ENCODE data around the gene GRM5.
"Not testable (repeated sequence)": the region's sequence is repeated elsewhere in the genome, so short reads cannot be mapped to it uniquely, and the experiment has no call there.

The GRM5 gene

DNA sequence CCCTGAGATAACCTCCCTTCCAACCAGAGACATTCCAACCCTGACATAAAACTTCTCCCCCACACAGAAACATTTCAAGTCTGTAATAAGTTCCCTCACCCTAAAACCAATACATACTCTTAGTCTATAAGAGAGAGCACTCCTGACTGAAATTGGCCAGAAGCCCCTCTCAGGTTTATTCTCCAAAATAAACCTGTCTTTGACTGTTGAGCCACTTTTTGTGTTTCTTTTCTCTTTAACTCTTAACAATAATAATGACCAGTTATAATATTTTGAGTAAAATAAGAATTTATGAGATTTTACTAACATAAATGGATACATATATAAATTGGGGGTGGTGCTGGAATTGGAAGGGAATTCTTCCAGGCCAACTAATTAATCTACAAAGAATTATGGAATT is 93.6 kb downstream of the GRM5 start:
- DNase-seq (ENCODE audit: low read depth): no peak

- not testable (repeated sequence) for DNase-seq (ENCODE audit: low read depth)
Measured at GRCh38 chr11:88961621-88962020, 104.2 kb downstream of the GRM5 start.

GRCh38 chr11:88959857-88960256 is 105.9 kb downstream of the GRM5 start:
- DNase-seq (ENCODE audit: low read depth): not testable (repeated sequence)

- no peak for DNase-seq (ENCODE audit: low read depth)
Measured at GRCh38 chr11:88950975-88951374, 114.8 kb downstream of the GRM5 start.

- DNase-seq (ENCODE audit: low read depth): not testable (repeated sequence)
Measured at GRCh38 chr11:88948908-88949307, 116.9 kb downstream of the GRM5 start.

- DNase-seq (ENCODE audit: low read depth): not testable (repeated sequence)
Measured at GRCh38 chr11:88947843-88948572, 117.8 kb downstream of the GRM5 start.

GRCh38 chr11:88929665-88930064 is 136.1 kb downstream of the GRM5 start:
- DNase-seq (ENCODE audit: low read depth): not testable (repeated sequence)

- DNase-seq (ENCODE audit: low read depth): not testable (repeated sequence)
Measured at GRCh38 chr11:88917065-88917464, 148.7 kb downstream of the GRM5 start.

- DNase-seq (ENCODE audit: low read depth): no peak
Measured at GRCh38 chr11:88909500-88909899, 156.3 kb downstream of the GRM5 start.

GRCh38 chr11:88901436-88901835 is 164.3 kb downstream of the GRM5 start:
- DNase-seq (ENCODE audit: low read depth): not testable (repeated sequence)

- not testable (repeated sequence) for DNase-seq (ENCODE audit: low read depth)
Measured at GRCh38 chr11:88888855-88889254, 176.9 kb downstream of the GRM5 start.

DNA sequence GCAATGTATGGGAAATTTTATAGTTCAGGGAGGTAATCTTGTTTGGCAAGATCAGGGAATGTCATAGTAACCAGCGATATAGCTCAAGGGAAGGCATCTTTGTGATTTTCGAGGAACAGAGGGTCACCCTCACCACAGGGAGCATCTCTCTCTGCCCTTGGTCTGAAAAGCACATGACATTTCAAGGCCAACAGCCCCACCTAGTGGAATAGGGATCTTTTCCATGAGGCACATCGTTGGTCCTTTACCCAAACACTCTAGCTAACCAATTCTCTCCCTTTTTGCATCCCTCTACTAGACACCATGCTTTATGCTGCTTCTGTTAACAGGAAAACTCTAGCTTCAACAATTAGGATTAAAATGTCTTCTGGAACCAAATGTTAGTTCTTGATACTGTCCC is 179.0 kb downstream of the GRM5 start:
- peak; percentile 72 for DNase-seq (ENCODE audit: low read depth)

DNA sequence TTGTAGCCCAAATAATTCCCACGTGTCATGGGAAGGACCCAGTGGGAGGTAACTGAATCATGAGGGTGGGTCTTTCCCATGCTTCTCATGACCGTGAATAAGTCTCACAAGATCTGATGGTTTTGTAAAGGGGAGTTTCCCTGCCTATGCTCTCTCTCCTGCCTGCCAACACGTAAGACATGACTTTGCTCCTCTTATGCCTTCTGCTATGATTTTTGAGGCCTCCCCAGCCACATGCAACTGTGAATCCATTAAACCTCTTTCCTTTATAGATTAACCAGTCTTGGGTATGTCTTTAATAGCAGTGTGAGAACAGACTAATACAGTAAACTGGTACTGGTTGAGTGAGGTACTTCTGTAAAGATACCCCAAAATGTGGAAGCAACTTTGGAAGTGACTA is 183.0 kb downstream of the GRM5 start:
- DNase-seq (ENCODE audit: low read depth): not testable (repeated sequence)

DNA sequence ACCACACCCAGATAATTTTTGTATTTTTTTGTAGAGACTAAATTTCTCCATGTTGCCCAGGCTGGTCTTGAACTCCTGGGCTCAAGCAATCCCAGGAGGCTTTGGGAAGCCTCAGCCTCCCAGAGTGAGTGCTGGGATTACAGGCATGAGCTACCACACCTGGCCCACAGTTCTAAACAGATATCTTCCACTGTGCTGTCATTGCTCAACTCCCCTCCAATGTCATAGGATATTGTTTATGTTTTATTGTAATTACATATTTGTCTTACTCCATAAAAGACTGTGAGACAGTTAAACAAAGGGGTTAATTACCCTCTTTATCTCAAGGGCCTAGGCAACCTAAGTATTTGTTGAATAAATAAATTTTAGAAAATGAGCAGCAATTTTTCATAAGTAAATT is 204.2 kb downstream of the GRM5 start:
- no peak for DNase-seq (ENCODE audit: low read depth)

DNA sequence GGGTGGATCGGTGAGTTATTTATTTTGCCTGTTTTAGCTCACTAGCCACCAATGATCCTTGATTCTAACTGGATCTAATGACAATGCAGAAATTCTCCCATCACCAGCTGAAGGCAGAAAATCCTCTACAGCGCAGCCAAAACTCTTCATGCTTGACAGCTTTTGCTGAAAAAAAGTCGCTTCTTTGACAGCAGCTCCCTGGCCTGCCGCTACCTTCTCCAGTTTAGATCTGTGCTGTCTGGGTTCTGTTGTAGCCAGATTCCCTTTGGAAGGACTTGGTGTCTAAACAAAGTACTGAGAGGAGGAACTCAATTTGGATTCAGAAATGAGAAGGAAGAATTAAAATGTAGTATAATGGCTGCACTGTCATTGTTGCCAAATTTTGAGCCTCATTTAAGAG is 205.4 kb downstream of the GRM5 start:
- DNase-seq (ENCODE audit: low read depth): not testable (repeated sequence)

DNA sequence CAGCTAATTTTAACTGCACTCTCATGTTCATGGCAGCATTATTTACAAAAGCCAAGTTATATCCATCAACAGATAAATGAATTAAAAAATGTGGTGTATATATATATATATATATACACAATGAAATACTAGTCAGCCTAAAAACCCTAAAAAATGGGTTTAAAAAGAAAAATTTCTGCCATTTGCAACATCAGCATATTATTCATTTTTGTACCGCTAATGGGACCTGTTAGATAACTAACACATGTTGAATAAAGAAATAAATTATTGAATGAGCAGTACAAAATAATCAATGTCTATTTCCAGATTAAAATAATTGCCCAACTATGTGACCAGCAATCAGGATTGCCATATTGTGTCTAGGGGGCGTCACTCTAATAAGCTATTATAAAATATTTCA is 211.8 kb downstream of the GRM5 start:
- not testable (repeated sequence) for DNase-seq (ENCODE audit: low read depth)

GRCh38 chr11:88851547-88851946 is 214.2 kb downstream of the GRM5 start:
- not testable (repeated sequence) for DNase-seq (ENCODE audit: low read depth)

DNA sequence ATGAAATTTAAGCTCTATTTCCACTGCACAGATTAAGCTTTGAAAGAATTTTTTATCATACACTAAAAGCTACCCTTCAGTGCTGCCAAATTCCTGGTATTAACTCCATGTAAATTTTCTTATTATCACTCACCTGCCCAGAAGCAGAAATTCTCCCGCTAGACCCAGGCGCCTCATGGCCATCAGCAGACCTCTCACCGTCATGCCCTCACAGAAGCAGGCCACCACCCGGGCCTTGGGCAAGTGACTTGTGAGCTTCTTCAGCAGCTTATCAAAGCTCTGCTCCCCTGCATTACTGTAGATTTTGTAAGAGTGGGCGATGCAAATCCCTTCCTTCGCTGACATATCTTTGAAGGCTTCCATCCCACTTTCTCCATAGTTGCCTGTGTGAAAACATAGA is 216.0 kb downstream of the GRM5 start:
- not testable (repeated sequence) for DNase-seq (ENCODE audit: low read depth)

DNA sequence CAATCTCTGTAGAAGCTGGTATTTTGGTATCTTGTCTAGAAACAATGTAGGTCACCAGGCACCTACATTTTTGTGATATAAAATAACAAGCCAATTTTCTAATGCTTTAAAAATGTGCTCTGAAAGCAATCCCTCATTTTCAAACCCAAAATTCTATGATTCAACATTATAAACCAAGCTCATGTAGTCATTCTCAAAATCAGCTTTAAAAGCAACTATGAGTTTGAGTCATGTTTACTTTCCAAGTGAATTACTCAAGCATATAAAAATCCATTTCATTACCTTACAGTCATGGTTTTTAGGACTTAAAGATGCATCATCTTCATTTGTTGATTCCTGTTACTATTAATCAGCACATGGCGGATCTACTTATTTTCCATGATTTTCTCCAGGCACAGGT is 216.4 kb downstream of the GRM5 start:
- DNase-seq (ENCODE audit: low read depth): peak; percentile 75

GRCh38 chr11:88846266-88846665 is 219.5 kb downstream of the GRM5 start:
- not testable (repeated sequence) for DNase-seq (ENCODE audit: low read depth)

DNA sequence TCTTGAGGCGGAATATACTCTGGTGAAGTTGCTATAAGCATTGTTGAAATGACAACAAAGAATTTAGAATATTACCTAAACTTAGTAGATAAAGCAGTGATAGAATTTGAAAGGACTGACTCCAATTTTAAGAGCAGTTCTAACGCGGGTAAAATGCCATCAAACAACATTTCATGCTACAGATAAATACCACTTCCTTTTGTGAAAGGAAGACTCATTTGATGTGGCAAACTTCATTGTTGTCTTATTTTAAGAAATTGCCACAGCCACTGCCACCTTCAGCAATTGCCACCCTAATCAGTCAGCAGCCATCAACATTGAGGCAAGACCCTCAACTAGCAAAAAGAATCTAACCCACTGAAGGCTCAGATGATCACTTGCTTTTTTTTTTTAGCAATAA is 220.8 kb downstream of the GRM5 start:
- DNase-seq (ENCODE audit: low read depth): not testable (repeated sequence)

DNA sequence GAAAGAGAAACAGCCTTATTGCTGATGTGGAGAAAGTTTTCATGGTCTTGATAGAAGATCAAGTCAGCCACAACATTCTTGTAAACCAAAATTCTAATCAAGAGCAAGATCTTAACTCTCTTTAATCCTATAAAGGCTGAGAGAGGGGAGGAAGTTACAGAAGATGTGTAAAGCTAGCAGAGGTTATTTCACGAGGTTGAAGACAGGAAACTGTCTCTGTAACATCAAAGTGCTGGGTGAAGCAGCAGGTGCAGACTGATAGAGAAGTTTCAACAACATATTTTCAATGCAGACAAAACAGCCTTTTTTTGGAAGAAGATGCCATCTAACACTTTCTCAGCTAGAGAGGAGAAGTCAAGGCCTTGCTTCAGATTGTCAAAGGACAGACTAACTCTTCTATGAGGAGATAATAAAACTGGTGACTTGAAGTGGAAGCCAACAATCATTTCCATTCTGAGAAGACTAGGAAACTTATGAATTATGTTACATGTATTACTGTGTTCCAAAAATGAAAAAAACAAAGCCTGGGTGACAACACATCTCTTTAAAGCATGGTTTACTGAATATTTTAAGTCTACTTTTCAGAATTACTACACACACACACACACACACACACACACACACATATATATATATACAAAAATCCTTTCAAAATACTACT is 221.9 kb downstream of the GRM5 start:
- DNase-seq (ENCODE audit: low read depth): not testable (repeated sequence)

DNA sequence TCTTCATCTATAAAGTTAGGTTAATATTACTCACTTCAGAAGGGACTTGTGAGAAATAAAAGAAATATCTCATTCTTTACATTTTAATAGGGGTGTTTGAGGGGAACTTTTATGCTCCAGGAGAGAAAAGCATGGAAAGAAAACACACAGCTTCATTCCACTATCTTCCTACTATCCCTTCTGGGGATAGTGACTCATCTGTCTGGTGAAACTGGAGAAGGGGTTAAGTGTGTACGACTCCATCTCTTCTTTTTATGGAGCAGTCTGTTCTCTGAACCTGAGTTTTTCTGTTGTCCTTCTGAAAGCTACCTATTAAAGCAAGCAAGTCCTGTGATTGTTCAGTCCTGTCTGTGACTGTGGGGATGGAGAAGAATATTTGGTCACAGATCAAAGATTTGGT is 227.6 kb downstream of the GRM5 start:
- DNase-seq (ENCODE audit: low read depth): not testable (repeated sequence)

GRCh38 chr11:88835709-88836108 is 230.1 kb downstream of the GRM5 start:
- not testable (repeated sequence) for DNase-seq (ENCODE audit: low read depth)
